Measurements from ENCODE around the gene PDE5A. TPM values are rescaled to one million over a fixed set of nuclear protein-coding genes. Genes with fewer than 3 reads are reported as not detected.

PDE5A gene
- polyA plus RNA-seq, 1 of the 3 experiments (the other 2 are of a cell fraction) = 6.4 TPM

- CTCF ChIA-PET = interaction anchor here (0.9 to 2.1 kb wide), 5 partner anchors 12 to 567 kb away, joined by 3 to 7 read pairs (median 3); no protein-coding TSS in a partner anchor
- no peak overlapping the region for H2AFZ ChIP-seq (ENCODE audit: low read depth)
Observed at GRCh38 chr4:119478446-119479179, 150.0 kb downstream of the PDE5A start.

GRCh38 chr4:119477412-119478053, 151.1 kb downstream of the PDE5A start:
- no peaks in the 10 kb centered on the region for H4K20me1 ChIP-seq (ENCODE audit: insufficient read depth)
- CTCF ChIA-PET = interaction anchor here (0.9 to 1.1 kb wide), 3 partner anchors 12 to 566 kb away, joined by 3 to 4 read pairs (median 3); no protein-coding TSS in a partner anchor
- H3K9ac ChIP-seq = no peak overlapping the region
- H3F3A ChIP-seq (replicated peaks; ENCODE audit: insufficient read depth) = no peaks in the 10 kb centered on the region
- H3K36me3 ChIP-seq (replicated peaks in 1 of 2; ENCODE audit: control insufficient read depth in 1 of 2, insufficient read depth in 2 of 2, low read length in 1 of 2) = peaks cover 51 to 60% of the 10 kb centered on the region in 2 experiments
- peaks cover 0 to 4% of the 10 kb centered on the region in 2 experiments; a peak in 2 of 4 replicates for H3K4me1 ChIP-seq (ENCODE audit: control insufficient read depth in 1 of 2, insufficient read depth in 2 of 2, low read depth in 1 of 2, low read length in 1 of 2)
- H3K27ac ChIP-seq (ENCODE audit: low read depth in 2 of 2, low read length in 1 of 2) = no peak overlapping the region
- H3K9me2 ChIP-seq = no peaks in the 10 kb centered on the region
- no peak overlapping the region for H3K4me3 ChIP-seq (ENCODE audit: low read depth in 2 of 2, low read length in 1 of 2)
- H2AFZ ChIP-seq (ENCODE audit: low read depth) = no peak overlapping the region
- no peaks in the 10 kb centered on the region for H3K9me3 ChIP-seq
- DNase-seq = no peak
- no peaks in the 10 kb centered on the region for H3K79me2 ChIP-seq (ENCODE audit: insufficient read depth)
- TF ChIP-seq TAF1 (IDR thresholded peaks at IDR 0.05; ENCODE audit: borderline replicate concordance, low read depth, low read length) (no peak), JUND (IDR thresholded peaks at IDR 0.05) (no peak), USF1 (IDR thresholded peaks at IDR 0.05; ENCODE audit: borderline replicate concordance, low read depth) (no peak), EZH2phosphoT487 (IDR thresholded peaks at IDR 0.05; ENCODE audit: borderline replicate concordance, low read depth) (no peak), POLR2AphosphoS5 (IDR thresholded peaks at IDR 0.05; ENCODE audit: low read depth, low read length) (no peak), SIN3A (IDR thresholded peaks at IDR 0.05; ENCODE audit: borderline replicate concordance, low read depth, low read length) (no peak), RAD21 (IDR thresholded peaks at IDR 0.05; ENCODE audit: low read length) (no peak), GABPA (IDR thresholded peaks at IDR 0.05; ENCODE audit: low read depth) (no peak), RCOR1 (IDR thresholded peaks at IDR 0.05; ENCODE audit: low read length) (no peak), MEF2A (IDR thresholded peaks at IDR 0.05; ENCODE audit: borderline replicate concordance, low read depth) (no peak), YY1 (IDR thresholded peaks at IDR 0.05; ENCODE audit: low read depth) (no peak)
- POLR2A ChIA-PET = no interaction called here
- H3K4me2 ChIP-seq = no peak overlapping the region
- H3K27me3 ChIP-seq (ENCODE audit: insufficient read depth) = no peaks in the 10 kb centered on the region

More at GRCh38 chr4:119478446-119479179, 150.0 kb downstream of the PDE5A start:
- Histone ChIP-seq H3K4me2 (no peak overlapping the region), H3K4me3 (ENCODE audit: low read depth in 2 of 2, low read length in 1 of 2) (no peak overlapping the region), H3K9me2 (no peaks in the 10 kb centered on the region), H4K20me1 (ENCODE audit: insufficient read depth) (no peaks in the 10 kb centered on the region), H3K36me3 (replicated peaks in 1 of 2; ENCODE audit: control insufficient read depth in 1 of 2, insufficient read depth in 2 of 2, low read length in 1 of 2) (peaks cover 49 to 64% of the 10 kb centered on the region in 2 experiments), H3K4me1 (ENCODE audit: control insufficient read depth in 1 of 2, insufficient read depth in 2 of 2, low read depth in 1 of 2, low read length in 1 of 2) (peaks cover 0 to 4% of the 10 kb centered on the region in 2 experiments; a peak in 2 of 4 replicates), H3F3A (replicated peaks; ENCODE audit: insufficient read depth) (no peaks in the 10 kb centered on the region), H3K27me3 (ENCODE audit: insufficient read depth) (no peaks in the 10 kb centered on the region), H3K27ac (ENCODE audit: low read depth in 2 of 2, low read length in 1 of 2) (peak overlapping the region in 1 of 2 experiments; percentile 58; a peak in 1 of 4 replicates), H3K9ac (no peak overlapping the region), H3K79me2 (ENCODE audit: insufficient read depth) (no peaks in the 10 kb centered on the region), H3K9me3 (no peaks in the 10 kb centered on the region)
- POLR2A ChIA-PET = no interaction called here
- DNase-seq = no peak
- peak in 1 of 2 experiments; percentile 29; a peak in 1 of 4 replicates for TF ChIP-seq EP300 (IDR thresholded peaks at IDR 0.05; ENCODE audit: borderline replicate concordance in 1 of 2, low read depth in 1 of 2, low read length in 1 of 2)
- no peak for TF ChIP-seq ZBTB33 (IDR thresholded peaks at IDR 0.05; ENCODE audit: borderline replicate concordance, low read depth)
- peak; percentile 47 for TF ChIP-seq GATA2 (CRISPR knock-in tag; IDR thresholded peaks at IDR 0.05)
- TF ChIP-seq NRF1 (IDR thresholded peaks at IDR 0.05; ENCODE audit: low read depth, low read length) = no peak
- no peak for TF ChIP-seq PBX3 (IDR thresholded peaks at IDR 0.05)

Measured in SK-N-SH (cell line).